Calu3 (cell line): ENCODE data around the gene ST3GAL4. TPM values are rescaled to one million over a fixed set of nuclear protein-coding genes. Genes with fewer than 3 reads are reported as not detected.

Experiments used
- BruUV-seq: library from RNA; stranded (reverse); fragments of 400-500 nt; replicated peaks from 2 replicates; lab custom pipeline; 2021; lab: Mats Ljungman, UMichigan
- CTCF ChIA-PET: fragments of 300-600 bp; sonication (Branson Sonifier 250); formaldehyde crosslinking; loops from one replicate; lab custom pipeline; 2022; ENCODE audit warnings: antibody characterized with exemption; lab: Charles Lee
- DNase-seq: peaks from one replicate; pipeline ENCODE4 v3.0.0; 2022
- H3K27ac Mint-ChIP-seq: one replicate; pipeline ENCODE4 v1.8.0; 2022; ENCODE audit warnings: mixed read lengths; ENCODE audit not compliant: unreplicated experiment
- H3K27me3 Mint-ChIP-seq: one replicate; pipeline ENCODE4 v1.8.0; 2022; ENCODE audit warnings: mixed read lengths; ENCODE audit not compliant: unreplicated experiment
- H3K36me3 Mint-ChIP-seq: one replicate; pipeline ENCODE4 v1.8.0; 2022; ENCODE audit warnings: mild to moderate bottlenecking, moderate library complexity, mixed read lengths; ENCODE audit not compliant: insufficient read depth, unreplicated experiment
- H3K4me1 Mint-ChIP-seq: one replicate; pipeline ENCODE4 v1.8.0; 2022; ENCODE audit warnings: mild to moderate bottlenecking, low read depth, mixed read lengths; ENCODE audit not compliant: unreplicated experiment
- H3K4me3 Mint-ChIP-seq: one replicate; pipeline ENCODE4 v1.8.0; 2022; ENCODE audit warnings: mild to moderate bottlenecking, low read depth, moderate library complexity, mixed read lengths; ENCODE audit not compliant: unreplicated experiment
- H3K9me3 Mint-ChIP-seq: one replicate; pipeline ENCODE4 v1.8.0; 2022; ENCODE audit warnings: low read depth, mixed read lengths; ENCODE audit not compliant: unreplicated experiment
- intact Hi-C: fragments of 100-400 bp; cut with micrococcal nuclease; formaldehyde crosslinking; loops from one replicate; pipeline ENCODE4 v1.10.0; 2022; ENCODE audit not compliant: unreplicated experiment
- total RNA-seq: library from RNA; stranded (reverse); gene quantifications from 2 replicates; pipeline ENCODE4 v1.2.3, GENCODE V29; 2022
- TF ChIP-seq, protein P1 (sequence below): fragments of 200-600 bp; IDR thresholded peaks from one replicate; pipeline ENCODE4 v1.8.0; 2022; ENCODE audit warnings: antibody characterized with exemption; ENCODE audit not compliant: unreplicated experiment

Gene ST3GAL4
- total RNA-seq, 1 experiment from 2014 or later = 27.9 TPM

DNA sequence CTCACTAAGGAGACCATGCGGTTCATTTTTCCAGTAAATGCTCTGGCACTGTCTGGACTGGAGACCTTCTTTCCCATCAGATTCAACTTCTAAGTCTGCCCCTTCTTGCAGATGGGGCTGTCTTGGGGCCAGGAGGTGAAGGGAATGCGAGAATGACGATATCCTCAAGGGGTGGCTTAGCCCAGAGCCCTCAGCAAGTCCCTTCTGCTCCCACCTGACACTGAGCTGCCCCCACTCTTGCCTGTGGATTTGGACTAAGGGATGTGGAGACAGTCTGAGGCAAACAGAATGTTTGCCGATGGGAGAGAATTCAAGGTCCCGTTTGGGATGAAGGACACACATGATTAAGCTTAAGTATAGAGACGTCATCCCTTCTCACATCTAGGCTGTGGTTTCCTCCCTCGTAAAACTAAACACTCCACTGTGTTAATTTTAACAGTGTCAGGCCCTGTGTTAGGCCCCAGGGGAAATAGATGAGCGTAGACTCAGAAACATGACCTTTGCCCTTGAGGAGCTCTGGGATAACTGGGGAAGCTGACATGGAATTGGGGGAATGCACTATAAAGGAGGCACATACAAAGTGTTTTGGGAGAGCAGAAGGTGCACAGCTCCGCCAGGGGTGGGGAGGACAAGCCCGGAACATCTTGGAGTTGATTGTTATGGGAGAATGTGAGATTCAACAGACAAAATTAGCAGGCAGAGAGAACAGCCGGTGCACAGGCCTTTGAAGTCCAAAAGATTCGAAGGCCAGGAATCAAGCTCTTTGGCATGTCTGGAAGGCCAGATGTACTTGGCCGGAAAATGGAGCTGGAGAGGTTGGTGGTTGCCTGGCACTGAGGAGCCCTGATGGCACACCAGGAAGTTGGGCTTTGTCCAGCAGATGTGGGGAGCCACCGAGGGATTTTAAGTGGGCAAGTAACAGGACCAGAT lies 71.6 kb downstream of the ST3GAL4 start:
- no peak overlapping the region for H3K4me3 Mint-ChIP-seq
- intact Hi-C loops = no loop called here
- TF ChIP-seq, protein P1, sequence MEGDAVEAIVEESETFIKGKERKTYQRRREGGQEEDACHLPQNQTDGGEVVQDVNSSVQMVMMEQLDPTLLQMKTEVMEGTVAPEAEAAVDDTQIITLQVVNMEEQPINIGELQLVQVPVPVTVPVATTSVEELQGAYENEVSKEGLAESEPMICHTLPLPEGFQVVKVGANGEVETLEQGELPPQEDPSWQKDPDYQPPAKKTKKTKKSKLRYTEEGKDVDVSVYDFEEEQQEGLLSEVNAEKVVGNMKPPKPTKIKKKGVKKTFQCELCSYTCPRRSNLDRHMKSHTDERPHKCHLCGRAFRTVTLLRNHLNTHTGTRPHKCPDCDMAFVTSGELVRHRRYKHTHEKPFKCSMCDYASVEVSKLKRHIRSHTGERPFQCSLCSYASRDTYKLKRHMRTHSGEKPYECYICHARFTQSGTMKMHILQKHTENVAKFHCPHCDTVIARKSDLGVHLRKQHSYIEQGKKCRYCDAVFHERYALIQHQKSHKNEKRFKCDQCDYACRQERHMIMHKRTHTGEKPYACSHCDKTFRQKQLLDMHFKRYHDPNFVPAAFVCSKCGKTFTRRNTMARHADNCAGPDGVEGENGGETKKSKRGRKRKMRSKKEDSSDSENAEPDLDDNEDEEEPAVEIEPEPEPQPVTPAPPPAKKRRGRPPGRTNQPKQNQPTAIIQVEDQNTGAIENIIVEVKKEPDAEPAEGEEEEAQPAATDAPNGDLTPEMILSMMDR = no peak
- no peak for DNase-seq
- H3K27me3 Mint-ChIP-seq = no peaks in the 10 kb centered on the region
- BruUV-seq = no TSS peak
- no peaks in the 10 kb centered on the region for H3K36me3 Mint-ChIP-seq
- CTCF ChIA-PET = no interaction called here
- H3K4me1 Mint-ChIP-seq = peaks cover 21% of the 10 kb centered on the region
- H3K9me3 Mint-ChIP-seq = no peaks in the 10 kb centered on the region
- H3K27ac Mint-ChIP-seq = no peak overlapping the region

DNA sequence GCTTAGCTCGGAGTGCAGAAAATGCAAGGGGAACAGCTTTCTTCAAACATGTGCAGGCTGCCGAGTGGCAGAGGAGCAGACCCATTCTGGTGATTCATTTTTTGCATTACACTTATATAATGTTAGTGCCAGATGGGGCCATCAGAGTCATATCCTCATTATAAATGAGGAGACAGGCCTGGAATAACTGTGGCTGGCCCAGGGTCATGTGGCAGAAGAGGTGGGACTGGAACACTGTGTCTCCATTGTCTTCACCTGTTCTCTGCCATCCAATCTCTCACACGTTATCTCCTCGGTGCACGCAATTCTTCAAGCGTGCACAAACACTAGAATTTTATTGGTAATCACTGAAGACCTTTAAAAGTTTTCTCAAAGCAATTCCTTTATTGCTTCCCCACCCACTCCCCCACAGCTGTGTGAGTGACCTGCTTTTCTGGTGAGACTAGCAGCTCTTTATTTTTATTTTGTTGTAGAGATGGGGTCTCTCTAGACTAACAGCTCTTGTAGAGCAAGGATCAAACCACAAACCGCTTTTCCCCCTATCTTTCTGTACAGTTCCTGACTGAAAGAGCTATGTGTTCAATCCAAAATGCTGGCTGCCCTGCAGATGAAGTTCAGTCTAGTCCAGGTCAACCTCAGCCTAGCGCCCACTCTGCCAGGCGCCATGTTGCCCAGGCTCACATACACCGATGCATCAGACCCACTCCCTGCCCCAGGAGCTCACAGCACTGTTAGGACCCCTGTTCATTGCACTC lies 75.3 kb downstream of the ST3GAL4 start:
- H3K27ac Mint-ChIP-seq = no peak overlapping the region
- intact Hi-C loops = loop anchor here (5.0 kb wide), 1 partner anchor 118 kb away; no protein-coding TSS in a partner anchor

DNA sequence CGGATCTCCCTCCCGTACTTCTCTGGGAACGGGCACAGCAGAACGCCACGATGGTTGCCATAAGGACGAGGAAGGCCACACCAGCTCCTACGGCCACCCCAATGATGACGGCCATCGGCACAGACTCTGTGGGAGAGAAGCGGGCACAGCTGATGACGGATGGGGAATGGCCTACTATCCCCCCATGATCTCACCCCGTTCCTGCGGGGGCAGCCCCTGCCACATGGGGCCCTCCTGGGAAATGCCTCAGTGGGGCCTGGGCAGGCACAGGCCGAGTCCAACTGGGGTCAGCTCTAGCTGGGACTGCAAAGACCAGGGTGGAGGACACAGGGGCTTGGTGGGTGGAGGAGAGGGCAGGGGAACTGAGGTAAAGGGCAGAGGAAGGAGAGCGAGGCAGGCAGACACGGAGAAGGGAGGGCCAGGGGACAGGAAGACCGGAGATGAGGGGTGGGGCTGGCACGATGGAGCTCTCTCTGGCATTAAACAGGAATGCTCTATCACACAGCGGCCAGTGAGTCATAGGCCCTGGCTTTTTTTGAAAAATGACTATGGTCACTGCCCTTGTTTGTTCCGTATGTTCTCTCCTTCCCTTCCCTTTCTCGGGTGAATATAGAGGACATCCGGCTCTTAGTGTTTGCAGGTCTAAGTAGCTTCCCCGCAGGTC lies 76.0 kb downstream of the ST3GAL4 start:
- Mint-ChIP-seq H3K4me1 (peaks cover 23% of the 10 kb centered on the region), H3K27me3 (no peaks in the 10 kb centered on the region), H3K9me3 (no peaks in the 10 kb centered on the region), H3K4me3 (no peak overlapping the region), H3K36me3 (no peaks in the 10 kb centered on the region), H3K27ac (no peak overlapping the region)
- no TSS peak for BruUV-seq
- DNase-seq = peak; percentile 49
- intact Hi-C loops = loop anchor here (5.0 kb wide), 1 partner anchor 119 kb away; no protein-coding TSS in a partner anchor
- CTCF ChIA-PET = interaction anchor here (0.9 to 1.3 kb wide), 2 partner anchors 15 to 121 kb away, joined by 4 to 5 read pairs; no protein-coding TSS in a partner anchor
- TF ChIP-seq, protein P1 = no peak

More for the DNA sequence above, 75.3 kb downstream of the ST3GAL4 start:
- no peaks in the 10 kb centered on the region for H3K36me3 Mint-ChIP-seq
- H3K4me3 Mint-ChIP-seq = no peak overlapping the region
- TF ChIP-seq, protein P1 = no peak
- no peak for DNase-seq
- BruUV-seq = no TSS peak
- H3K4me1 Mint-ChIP-seq = peaks cover 23% of the 10 kb centered on the region
- CTCF ChIA-PET = interaction anchor here (0.9 to 1.3 kb wide), 2 partner anchors 50 to 120 kb away, joined by 3 to 5 read pairs; no protein-coding TSS in a partner anchor
- H3K27me3 Mint-ChIP-seq = no peaks in the 10 kb centered on the region
- H3K9me3 Mint-ChIP-seq = no peaks in the 10 kb centered on the region

DNA sequence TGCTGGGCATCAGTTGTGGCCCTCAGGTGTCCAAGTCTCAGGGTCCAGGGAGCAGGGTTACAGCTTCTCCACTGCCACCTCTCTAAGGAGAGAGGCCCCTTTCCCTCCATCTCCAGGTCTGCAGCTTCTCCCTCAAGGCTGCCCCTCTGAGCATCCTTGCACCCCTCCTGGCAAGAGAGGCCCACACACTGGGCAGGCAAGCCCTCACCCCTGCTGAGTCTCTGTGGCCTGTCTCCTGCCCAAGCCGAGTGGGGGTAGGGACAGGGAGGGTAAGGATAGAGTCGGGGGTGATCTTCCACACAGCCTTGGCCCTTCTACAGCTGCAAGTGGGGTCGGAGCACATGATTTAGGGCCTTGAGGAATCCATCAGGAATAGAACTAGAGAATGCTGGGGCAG lies 76.6 kb downstream of the ST3GAL4 start:
- no peaks in the 10 kb centered on the region for H3K36me3 Mint-ChIP-seq
- H3K4me3 Mint-ChIP-seq = no peak overlapping the region
- no TSS peak for BruUV-seq
- no peak overlapping the region for H3K27ac Mint-ChIP-seq
- DNase-seq = no peak
- H3K27me3 Mint-ChIP-seq = no peaks in the 10 kb centered on the region
- TF ChIP-seq, protein P1 = no peak
- intact Hi-C loops = loop anchor here (5.0 kb wide), 1 partner anchor 120 kb away; no protein-coding TSS in a partner anchor
- H3K4me1 Mint-ChIP-seq = peaks cover 20% of the 10 kb centered on the region
- CTCF ChIA-PET = interaction anchor here (0.9 to 1.3 kb wide), 2 partner anchors 16 to 122 kb away, joined by 4 to 5 read pairs; no protein-coding TSS in a partner anchor
- no peaks in the 10 kb centered on the region for H3K9me3 Mint-ChIP-seq
